A673 (cell line): ENCODE results near the gene TF.

Source experiments
- CTCF ChIP-seq: fragments of 300-800, 200-600 bp; sonication (generic); conservative IDR thresholded peaks from 2 replicates; pipeline ENCODE4 v1.5.1; 2017; ENCODE audit warnings: low read depth, mild to moderate bottlenecking, antibody characterized with exemption, low read length, moderate library complexity, mixed read lengths
- EZH2 ChIP-seq: fragments of 200-600 bp; sonication (generic); IDR thresholded peaks from 2 replicates; pipeline ENCODE4 v1.6.1; 2017; ENCODE audit warnings: borderline replicate concordance, low read depth, mild to moderate bottlenecking, mixed read lengths, antibody characterized with exemption, low read length; ENCODE audit not compliant: poor library complexity, severe bottlenecking

- no peak for TF ChIP-seq CTCF
- TF ChIP-seq EZH2: no peak
These were observed 96.0 kb downstream of the TF start for GRCh38 chr3:133842158-133842557.
